HG03159 (cell line): ENCODE measurements around the gene LDLR.
"Not testable (repeated sequence)": the region's sequence is repeated elsewhere in the genome, so short reads cannot be mapped to it uniquely, and the experiment has no call there.

Source experiments
- ATAC-seq: cut with Tn5 transposase; IDR thresholded peaks from one replicate; pipeline ENCODE4 v1.9.1; 2021; ENCODE audit warnings: mild to moderate bottlenecking, moderate library complexity; ENCODE audit not compliant: unreplicated experiment

Gene LDLR

GRCh38 chr19:11138601-11139300 is 49.5 kb downstream of the LDLR start:
- no peak for ATAC-seq

GRCh38 chr19:11140023-11140538 is 50.8 kb downstream of the LDLR start:
- not testable (repeated sequence) for ATAC-seq

GRCh38 chr19:11140896-11141295 is 51.6 kb downstream of the LDLR start:
- no peak for ATAC-seq

GRCh38 chr19:11141937-11142527 is 52.8 kb downstream of the LDLR start:
- no peak for ATAC-seq

- ATAC-seq, result no peak
These were observed 53.4 kb downstream of the LDLR start for GRCh38 chr19:11142528-11143171.

- ATAC-seq, result no peak
These were observed 56.3 kb downstream of the LDLR start for GRCh38 chr19:11145536-11145924.

- no peak for ATAC-seq
These were observed 58.7 kb downstream of the LDLR start for GRCh38 chr19:11148001-11148400.

- no peak for ATAC-seq
These were observed 61.9 kb downstream of the LDLR start for GRCh38 chr19:11151181-11151580.

- no peak for ATAC-seq
These were observed 63.2 kb downstream of the LDLR start for GRCh38 chr19:11152318-11153062.

- no peak for ATAC-seq
These were observed 65.4 kb downstream of the LDLR start for GRCh38 chr19:11154683-11155047.

- ATAC-seq, result peak; percentile 99
These were observed 66.3 kb downstream of the LDLR start, which contains the start of gene SPC24 for GRCh38 chr19:11155373-11156120. Gene SPC24, minus strand, starts transcription at chr19:11155782. Its CDS starts 6 bp downstream, at chr19:11155776.

GRCh38 chr19:11159598-11160439 is 70.6 kb downstream of the LDLR start:
- ATAC-seq, result no peak

GRCh38 chr19:11160440-11160768 is 71.1 kb downstream of the LDLR start:
- ATAC-seq, result not testable (repeated sequence)

- ATAC-seq, result no peak
These were observed 75.0 kb downstream of the LDLR start for GRCh38 chr19:11164296-11164695.

GRCh38 chr19:11164879-11165406 is 75.7 kb downstream of the LDLR start:
- no peak for ATAC-seq

GRCh38 chr19:11165486-11166030 is 76.3 kb downstream of the LDLR start:
- ATAC-seq, result no peak

GRCh38 chr19:11166281-11167142 is 77.2 kb downstream of the LDLR start:
- ATAC-seq, result no peak

- no peak for ATAC-seq
These were observed 79.3 kb downstream of the LDLR start for GRCh38 chr19:11168568-11168967.
